CD14-positive monocyte (primary cell): ENCODE measurements around the gene GSK3A. TPM values are rescaled to one million over a fixed set of nuclear protein-coding genes. Genes with fewer than 3 reads are reported as not detected.

Source experiments
- DNase-seq, 3 donors: peaks; one replicate each; pipeline ENCODE4 v3.0.0-alpha.2; 2011 to 2022
- H2AFZ ChIP-seq: 2 replicates; pipeline ENCODE4 v1.6.0; 2012; ENCODE audit warnings: mild to moderate bottlenecking, low read depth, low read length, inconsistent platforms; ENCODE audit not compliant: insufficient read depth, poor library complexity, severe bottlenecking
- H3K27ac ChIP-seq, 2 donors: 1 replicate in 1 of 2; 2 replicates in 1 of 2; pipeline ENCODE4 v1.5.1; 2012 to 2013; ENCODE audit warnings: low read length in 2 of 2, control low read depth in 1 of 2, inconsistent platforms in 1 of 2, low read depth in 1 of 2, mild to moderate bottlenecking in 1 of 2
- H3K27me3 ChIP-seq, 2 donors: one replicate each; pipeline versions ENCODE4 v1.6.0 to v1.6.1; 2011 to 2013; ENCODE audit warnings: low read length in 2 of 2; ENCODE audit not compliant: control insufficient read depth in 2 of 2, insufficient read depth in 2 of 2
- H3K36me3 ChIP-seq, 2 donors: replicated peaks in 1 of 2; 1 replicate in 1 of 2; 2 replicates in 1 of 2; pipeline versions ENCODE4 v1.5.1 to v1.6.1; 2012 to 2013; ENCODE audit warnings: low read length in 2 of 2, control low read depth in 1 of 2, inconsistent platforms in 1 of 2, mild to moderate bottlenecking in 1 of 2; ENCODE audit not compliant: insufficient read depth in 2 of 2, control insufficient read depth in 1 of 2
- H3K4me1 ChIP-seq, 2 donors: 1 replicate in 1 of 2; 2 replicates in 1 of 2; pipeline versions ENCODE4 v1.5.1 to v1.6.1; 2012 to 2013; ENCODE audit warnings: low read length in 2 of 2, control low read depth in 1 of 2, inconsistent platforms in 1 of 2, mild to moderate bottlenecking in 1 of 2, moderate library complexity in 1 of 2; ENCODE audit not compliant: insufficient read depth in 2 of 2, control insufficient read depth in 1 of 2
- H3K4me2 ChIP-seq: replicated peaks from 2 replicates; pipeline ENCODE3; 2012; ENCODE audit warnings: low read length, moderate library complexity, mild to moderate bottlenecking; ENCODE audit not compliant: poor library complexity, severe bottlenecking; ENCODE audit errors: extremely low read depth
- H3K4me3 ChIP-seq, 3 experiments: fragments of 200-600 bp in 1 of 3; sonication (generic) in 1 of 3; replicated peaks in 1 of 3; 1 replicate in 2 of 3; 2 replicates in 1 of 3; pipeline ENCODE4 v1.5.1; 2011 to 2013; ENCODE audit warnings: low read length in 3 of 3, mild to moderate bottlenecking in 3 of 3, control low read depth in 2 of 3, low read depth in 2 of 3, inconsistent platforms in 1 of 3, moderate library complexity in 1 of 3
- H3K79me2 ChIP-seq: 2 replicates; pipeline ENCODE4 v1.6.0; 2012; ENCODE audit warnings: mild to moderate bottlenecking, control low read depth, inconsistent platforms, low read length, moderate library complexity; ENCODE audit not compliant: insufficient read depth
- H3K9ac ChIP-seq: 2 replicates; pipeline ENCODE4 v1.6.0; 2017; ENCODE audit warnings: low read length, mild to moderate bottlenecking; ENCODE audit not compliant: insufficient read depth, poor library complexity, severe bottlenecking
- H3K9me3 ChIP-seq, 2 donors: replicated peaks in 1 of 2; 1 replicate in 1 of 2; 2 replicates in 1 of 2; pipeline versions ENCODE4 v1.5.1 to v1.6.1; 2012 to 2013; ENCODE audit warnings: low read length in 2 of 2, control low read depth in 1 of 2; ENCODE audit not compliant: control insufficient read depth in 1 of 2, insufficient read depth in 1 of 2
- H4K20me1 ChIP-seq: 2 replicates; pipeline ENCODE4 v1.6.0; 2012; ENCODE audit warnings: mild to moderate bottlenecking, low read length, control low read depth, moderate library complexity; ENCODE audit not compliant: insufficient read depth
- H3K27ac Mint-ChIP-seq, 7 donors: one replicate each; pipeline ENCODE4 v1.8.0; 2020; ENCODE audit warnings: mild to moderate bottlenecking in 7 of 7, mixed read lengths in 7 of 7, moderate library complexity in 6 of 7, inconsistent platforms in 2 of 7
- H3K27me3 Mint-ChIP-seq, 3 donors: one replicate each; pipeline ENCODE4 v1.8.0; 2021 to 2022; ENCODE audit warnings: low read depth in 3 of 3, mild to moderate bottlenecking in 3 of 3, mixed read lengths in 3 of 3, moderate library complexity in 3 of 3, inconsistent platforms in 1 of 3
- H3K36me3 Mint-ChIP-seq, 2 donors: one replicate each; pipeline ENCODE4 v1.8.0; 2020; ENCODE audit warnings: mixed read lengths in 2 of 2, inconsistent platforms in 1 of 2, mild to moderate bottlenecking in 1 of 2
- H3K4me1 Mint-ChIP-seq: one replicate; pipeline ENCODE4 v1.8.0; 2020; ENCODE audit warnings: mild to moderate bottlenecking, mixed read lengths
- H3K4me3 Mint-ChIP-seq, 2 donors: one replicate each; pipeline ENCODE4 v1.8.0; 2020; ENCODE audit warnings: mild to moderate bottlenecking in 2 of 2, mixed read lengths in 2 of 2, moderate library complexity in 1 of 2
- H3K9me3 Mint-ChIP-seq, 7 donors: one replicate each; pipeline ENCODE4 v1.8.0; 2020 to 2022; ENCODE audit warnings: mixed read lengths in 7 of 7, mild to moderate bottlenecking in 6 of 7, moderate library complexity in 6 of 7, inconsistent platforms in 2 of 7
- WGBS: methylation state at CpG from one replicate; pipeline ENCODE4 v1.1.5; 2013; ENCODE audit warnings: missing lambda C conversion rate; ENCODE audit not compliant: insufficient coverage; 5-methylcytosine and 5-hydroxymethylcytosine counted together
- intact Hi-C, 2 donors: fragments of 100-400 bp; cut with micrococcal nuclease; formaldehyde crosslinking; loops; one replicate each; pipeline versions ENCODE4 v1.15.0 to v1.15.1; 2023
- polyA plus RNA-seq, 3 donors: library from polyadenylated mRNA; depleted of rRNA in 1 of 3; unstranded in 2 of 3; stranded (reverse) in 1 of 3; fragments of 300-500 nt in 2 of 3; fragments of >200 nt in 1 of 3; fragmentation: Illumina TruSeq in 2 of 3; gene quantifications; 1 replicate in 2 of 3; 2 replicates in 1 of 3; pipeline ENCODE4 v1.2.3, GENCODE V29; 2012 to 2021
- TF ChIP-seq, protein P1 (sequence below): fragments of 200-600 bp; IDR thresholded peaks from one replicate; pipeline ENCODE4 v1.8.0; 2022; ENCODE audit warnings: antibody characterized with exemption, mild to moderate bottlenecking

GSK3A gene
- polyA plus RNA-seq, 3 donors, result 12.3 to 47.2 (median 14.9) TPM

DNA sequence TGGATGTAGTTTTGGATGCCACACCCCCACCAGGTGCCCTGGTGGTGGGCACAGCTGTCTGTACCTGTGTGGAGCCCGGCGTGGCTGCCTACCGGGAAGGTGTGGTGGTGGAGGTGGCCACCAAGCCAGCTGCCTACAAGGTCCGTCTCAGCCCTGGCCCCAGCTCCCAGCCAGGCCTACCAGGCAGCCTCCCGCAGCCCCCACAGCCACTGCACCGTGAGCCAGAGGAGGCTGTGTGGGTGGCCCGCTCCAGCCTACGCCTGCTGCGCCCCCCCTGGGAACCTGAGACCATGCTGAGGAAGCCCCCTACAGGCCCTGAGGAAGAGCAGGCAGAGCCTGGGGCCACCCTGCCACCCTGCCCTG is 30.1 kb upstream of the GSK3A start:
- Histone ChIP-seq H3K9me3 (no peaks in the 10 kb centered on the region), H3K4me3 (no peak overlapping the region), H3K9ac (no peak overlapping the region), H3K4me2 (no peak overlapping the region), H3K79me2 (peaks cover 76% of the 10 kb centered on the region), H2AFZ (no peak overlapping the region), H3K27me3 (no peaks in the 10 kb centered on the region), H4K20me1 (peaks cover 42% of the 10 kb centered on the region), H3K4me1 (peaks cover 35 to 48% of the 10 kb centered on the region in 2 donors), H3K36me3 (peaks cover 38 to 52% of the 10 kb centered on the region in 2 donors), H3K27ac (no peak overlapping the region)
- no peak overlapping the region for H3K27ac Mint-ChIP-seq
- H3K36me3 Mint-ChIP-seq, result peaks cover 35 to 55% of the 10 kb centered on the region in 2 donors
- H3K4me3 Mint-ChIP-seq, result no peak overlapping the region
- TF ChIP-seq, protein P1, sequence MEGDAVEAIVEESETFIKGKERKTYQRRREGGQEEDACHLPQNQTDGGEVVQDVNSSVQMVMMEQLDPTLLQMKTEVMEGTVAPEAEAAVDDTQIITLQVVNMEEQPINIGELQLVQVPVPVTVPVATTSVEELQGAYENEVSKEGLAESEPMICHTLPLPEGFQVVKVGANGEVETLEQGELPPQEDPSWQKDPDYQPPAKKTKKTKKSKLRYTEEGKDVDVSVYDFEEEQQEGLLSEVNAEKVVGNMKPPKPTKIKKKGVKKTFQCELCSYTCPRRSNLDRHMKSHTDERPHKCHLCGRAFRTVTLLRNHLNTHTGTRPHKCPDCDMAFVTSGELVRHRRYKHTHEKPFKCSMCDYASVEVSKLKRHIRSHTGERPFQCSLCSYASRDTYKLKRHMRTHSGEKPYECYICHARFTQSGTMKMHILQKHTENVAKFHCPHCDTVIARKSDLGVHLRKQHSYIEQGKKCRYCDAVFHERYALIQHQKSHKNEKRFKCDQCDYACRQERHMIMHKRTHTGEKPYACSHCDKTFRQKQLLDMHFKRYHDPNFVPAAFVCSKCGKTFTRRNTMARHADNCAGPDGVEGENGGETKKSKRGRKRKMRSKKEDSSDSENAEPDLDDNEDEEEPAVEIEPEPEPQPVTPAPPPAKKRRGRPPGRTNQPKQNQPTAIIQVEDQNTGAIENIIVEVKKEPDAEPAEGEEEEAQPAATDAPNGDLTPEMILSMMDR, result no peak
- intact Hi-C loops, result no loop called here
- H3K27me3 Mint-ChIP-seq, result peaks cover 0 to 6% (median 0%) of the 10 kb centered on the region in 3 donors
- peaks cover 48% of the 10 kb centered on the region for H3K4me1 Mint-ChIP-seq
- peaks cover 0 to 2% (median 0%) of the 10 kb centered on the region in 7 donors for H3K9me3 Mint-ChIP-seq
- WGBS, result 98% methylated on average over 9 of the region's 9 CpGs
- no peak for DNase-seq

DNA sequence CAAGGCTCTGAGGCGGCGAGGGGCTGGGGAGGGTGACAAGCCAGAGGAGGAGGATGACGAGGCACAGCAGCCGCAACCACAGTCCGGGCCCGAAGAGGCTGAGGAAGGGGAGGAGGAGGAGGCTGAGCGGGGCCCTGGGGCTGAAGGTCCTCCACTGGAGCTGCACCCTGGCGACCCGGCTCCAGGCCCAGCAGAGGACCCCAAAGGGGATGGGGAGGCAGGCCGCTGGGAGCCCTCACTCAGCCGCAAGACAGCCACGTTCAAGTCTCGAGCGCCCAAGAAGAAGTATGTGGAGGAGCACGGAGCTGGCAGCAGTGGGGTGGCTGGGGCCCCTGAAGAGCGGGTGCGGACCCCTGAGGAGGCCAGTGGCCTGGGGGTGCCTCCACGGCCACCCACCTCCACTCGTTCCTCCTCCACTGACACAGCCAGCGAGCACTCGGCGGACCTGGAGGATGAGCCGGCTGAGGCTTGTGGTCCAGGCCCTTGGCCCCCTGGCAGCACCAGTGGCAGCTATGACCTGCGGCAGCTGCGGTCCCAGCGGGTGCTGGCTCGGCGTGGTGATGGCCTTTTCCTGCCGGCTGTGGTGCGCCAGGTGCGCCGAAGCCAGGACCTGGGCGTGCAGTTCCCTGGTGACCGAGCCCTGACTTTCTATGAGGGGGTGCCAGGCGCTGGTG is 29.6 kb upstream of the GSK3A start:
- TF ChIP-seq, protein P1, result no peak
- intact Hi-C loops, result no loop called here
- Mint-ChIP-seq H3K9me3 (peaks cover 0 to 2% (median 0%) of the 10 kb centered on the region in 7 donors), H3K27ac (peak overlapping the region in 1 of 7 donors; percentile 99), H3K4me3 (no peak overlapping the region), H3K4me1 (peaks cover 50% of the 10 kb centered on the region), H3K36me3 (peaks cover 33 to 50% of the 10 kb centered on the region in 2 donors), H3K27me3 (peaks cover 0 to 6% (median 0%) of the 10 kb centered on the region in 3 donors)
- Histone ChIP-seq H3K4me2 (no peak overlapping the region), H3K27me3 (no peaks in the 10 kb centered on the region), H4K20me1 (peaks cover 39% of the 10 kb centered on the region), H3K36me3 (peaks cover 36 to 49% of the 10 kb centered on the region in 2 donors), H3K4me1 (peaks cover 38 to 52% of the 10 kb centered on the region in 2 donors), H3K27ac (peak overlapping the region in 1 of 2 donors; percentile 95), H2AFZ (no peak overlapping the region), H3K9me3 (no peaks in the 10 kb centered on the region), H3K9ac (no peak overlapping the region), H3K79me2 (peaks cover 72% of the 10 kb centered on the region), H3K4me3 (no peak overlapping the region)
- no peak for DNase-seq
- 78% methylated on average over 30 of the region's 35 CpGs for WGBS
